HG03064 (cell line): ENCODE measurements around the gene ANKRD63.

Experiments
- ATAC-seq: cut with Tn5 transposase; IDR thresholded peaks from one replicate; pipeline ENCODE4 v1.9.1; 2021; ENCODE audit warnings: low read depth; ENCODE audit not compliant: unreplicated experiment

The ANKRD63 gene

GRCh38 chr15:40281057-40281800, 1.6 kb downstream of the ANKRD63 start:
- no peak for ATAC-seq

- no peak for ATAC-seq
These were observed 2.4 kb downstream of the ANKRD63 start for GRCh38 chr15:40280260-40281056.

GRCh38 chr15:40279437-40280141, 3.3 kb downstream of the ANKRD63 start:
- ATAC-seq: no peak

GRCh38 chr15:40278026-40278425, 4.8 kb downstream of the ANKRD63 start:
- ATAC-seq: no peak

- no peak for ATAC-seq
These were observed 5.4 kb downstream of the ANKRD63 start for GRCh38 chr15:40277471-40277870.

- ATAC-seq: no peak
These were observed 5.9 kb downstream of the ANKRD63 start for GRCh38 chr15:40276927-40277326.

- ATAC-seq: no peak
These were observed 6.9 kb downstream of the ANKRD63 start for GRCh38 chr15:40275954-40276353.

GRCh38 chr15:40275523-40275922, 7.3 kb downstream of the ANKRD63 start:
- no peak for ATAC-seq

- no peak for ATAC-seq
These were observed 8.3 kb downstream of the ANKRD63 start for GRCh38 chr15:40274350-40275274.

- no peak for ATAC-seq
These were observed 9.4 kb downstream of the ANKRD63 start for GRCh38 chr15:40273428-40273827.

GRCh38 chr15:40272485-40273056, 10.3 kb downstream of the ANKRD63 start:
- no peak for ATAC-seq

GRCh38 chr15:40271685-40272484, 11.0 kb downstream of the ANKRD63 start:
- ATAC-seq: no peak

GRCh38 chr15:40270246-40270995, 12.4 kb downstream of the ANKRD63 start:
- ATAC-seq: no peak

GRCh38 chr15:40269604-40270003, 13.3 kb downstream of the ANKRD63 start:
- no peak for ATAC-seq

- ATAC-seq: no peak
These were observed 15.2 kb downstream of the ANKRD63 start for GRCh38 chr15:40267670-40268069.

GRCh38 chr15:40266828-40267304, 16.0 kb downstream of the ANKRD63 start:
- no peak for ATAC-seq

GRCh38 chr15:40265875-40266274, 17.0 kb downstream of the ANKRD63 start:
- ATAC-seq: no peak

- ATAC-seq: no peak
These were observed 17.5 kb downstream of the ANKRD63 start for GRCh38 chr15:40265355-40265754.
